GM23248 (cell line): ENCODE data around the gene SHC2. TPM values are rescaled to one million over a fixed set of nuclear protein-coding genes. Genes with fewer than 3 reads are reported as not detected.

ENCODE experiments used
- DNase-seq: peaks from one replicate; pipeline ENCODE4 v3.0.0-alpha.2; 2015
- H2AFZ ChIP-seq: fragments of 200-600 bp; sonication (generic); 2 replicates; pipeline ENCODE4 v1.6.1; 2016; ENCODE audit warnings: antibody characterized with exemption
- H3F3A ChIP-seq: fragments of 200-600 bp; sonication (generic); 2 replicates; pipeline ENCODE4 v1.6.1; 2016; ENCODE audit warnings: mild to moderate bottlenecking, antibody characterized with exemption, mixed run types; ENCODE audit not compliant: insufficient read depth
- H3K27ac ChIP-seq: fragments of 200-600 bp; sonication (generic); 2 replicates; pipeline ENCODE4 v1.5.1; 2016; ENCODE audit warnings: mild to moderate bottlenecking
- H3K27me3 ChIP-seq: fragments of 200-600 bp; sonication (generic); replicated peaks from 2 replicates; pipeline ENCODE4 v1.6.1; 2016; ENCODE audit warnings: mild to moderate bottlenecking; ENCODE audit not compliant: insufficient read depth
- H3K36me3 ChIP-seq: fragments of 200-600 bp; sonication (generic); 2 replicates; pipeline ENCODE4 v1.6.1; 2016; ENCODE audit warnings: low read depth, mild to moderate bottlenecking
- H3K4me1 ChIP-seq: fragments of 200-600 bp; sonication (generic); 2 replicates; pipeline ENCODE4 v1.6.1; 2016; ENCODE audit warnings: mild to moderate bottlenecking; ENCODE audit not compliant: insufficient read depth
- H3K4me2 ChIP-seq: fragments of 200-600 bp; sonication (generic); one replicate; pipeline ENCODE4 v1.6.1; 2016; ENCODE audit warnings: mild to moderate bottlenecking; ENCODE audit not compliant: unreplicated experiment
- H3K4me3 ChIP-seq: fragments of 200-600 bp; sonication (generic); 2 replicates; pipeline ENCODE4 v1.5.1; 2016; ENCODE audit warnings: mild to moderate bottlenecking
- H3K79me2 ChIP-seq: fragments of 200-600 bp; sonication (generic); 2 replicates; pipeline ENCODE4 v1.6.1; 2016; ENCODE audit warnings: mild to moderate bottlenecking; ENCODE audit not compliant: insufficient read depth
- H3K9ac ChIP-seq: fragments of 200-600 bp; sonication (generic); 2 replicates; pipeline ENCODE4 v1.6.1; 2016; ENCODE audit warnings: mild to moderate bottlenecking
- H3K9me2 ChIP-seq: fragments of 200-600 bp; sonication (generic); 2 replicates; pipeline ENCODE4 v1.6.1; 2016; ENCODE audit warnings: mixed run types, mild to moderate bottlenecking, moderate library complexity; ENCODE audit not compliant: insufficient read depth
- H3K9me3 ChIP-seq: fragments of 200-600 bp; sonication (generic); one replicate; pipeline ENCODE4 v1.6.1; 2017; ENCODE audit warnings: low read depth
- H4K20me1 ChIP-seq: fragments of 200-600 bp; sonication (generic); 2 replicates; pipeline ENCODE4 v1.6.0; 2016; ENCODE audit not compliant: insufficient read depth
- EZH2 ChIP-seq: fragments of 200-600 bp; sonication (generic); IDR thresholded peaks from 2 replicates; pipeline ENCODE4 v1.6.1; 2018; ENCODE audit warnings: antibody characterized with exemption, mild to moderate bottlenecking; ENCODE audit not compliant: insufficient read depth, poor library complexity, severe bottlenecking
- EZH2phosphoT487 ChIP-seq: fragments of 200-600 bp; sonication (generic); IDR thresholded peaks from 2 replicates; pipeline ENCODE4 v1.6.1; 2018; ENCODE audit warnings: antibody characterized with exemption, moderate library complexity, mild to moderate bottlenecking, low read depth; ENCODE audit not compliant: insufficient read depth
- WGBS, 2 experiments: methylation state at CpG; one replicate each; pipeline ENCODE4 v1.1.6; 2015 to 2017; ENCODE audit warnings: low lambda C conversion rate in 2 of 2, low coverage in 1 of 2; ENCODE audit errors: missing lambda C conversion rate in 2 of 2; 5-methylcytosine and 5-hydroxymethylcytosine counted together
- in situ Hi-C: fragments of 300-500 bp; cut with MboI; formaldehyde crosslinking; loops from 2 replicates; pipeline ENCODE4 v1.15.0; 2020
- polyA plus RNA-seq: library from polyadenylated mRNA; unstranded; fragments of >200 nt; fragmentation: Nextera tagmentation; extraction: Ambion mirVana; gene quantifications from 2 replicates; pipeline ENCODE4 v1.2.1, GENCODE V29; 2016
- total RNA-seq: library from RNA; depleted of rRNA; stranded (reverse); fragments of >200 nt; shearing (Covaris generic); gene quantifications from 2 replicates; pipeline ENCODE4 v1.2.3, GENCODE V29; 2014

The SHC2 gene
- total and polyA plus RNA-seq, 2 experiments from 2014 or later, result not detected

DNA sequence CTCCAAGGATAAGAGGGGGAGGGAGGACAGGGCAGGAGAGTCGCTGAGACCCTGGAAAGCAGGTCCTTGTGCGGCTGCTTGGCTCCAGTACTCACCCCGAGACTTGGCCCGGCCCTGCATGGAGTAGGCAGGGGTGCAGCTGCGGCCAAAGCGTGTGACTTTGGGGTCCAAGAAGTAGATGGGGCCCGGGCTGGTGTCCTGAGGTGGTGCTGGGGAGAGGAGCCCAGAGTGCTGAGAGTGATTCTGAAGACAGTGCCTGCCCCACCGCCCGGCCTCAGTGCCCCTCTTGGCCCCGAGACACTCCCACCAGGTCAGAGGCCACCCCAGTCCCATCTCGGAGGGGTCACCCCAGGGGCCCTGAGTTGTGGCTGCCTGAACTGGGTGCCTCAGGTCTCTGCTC is 6.7 kb upstream of the SHC2 start:
- Histone ChIP-seq H3K79me2 (no peaks in the 10 kb centered on the region), H3K9ac (no peak overlapping the region), H2AFZ (no peak overlapping the region), H4K20me1 (no peaks in the 10 kb centered on the region), H3K27ac (no peak overlapping the region), H3K9me2 (no peaks in the 10 kb centered on the region), H3K36me3 (no peaks in the 10 kb centered on the region), H3K4me3 (no peak overlapping the region), H3K4me1 (no peaks in the 10 kb centered on the region), H3K27me3 (peaks cover 3% of the 10 kb centered on the region; the same call in 1 of the 2 replicates), H3K4me2 (no peak overlapping the region), H3F3A (no peaks in the 10 kb centered on the region), H3K9me3 (no peaks in the 10 kb centered on the region)
- in situ Hi-C loops, result no loop called here
- DNase-seq, result no peak
- TF ChIP-seq EZH2 (no peak), EZH2phosphoT487 (no peak)
- 64% methylated on average over 11 of the region's 11 CpGs for WGBS, 2 experiments

DNA sequence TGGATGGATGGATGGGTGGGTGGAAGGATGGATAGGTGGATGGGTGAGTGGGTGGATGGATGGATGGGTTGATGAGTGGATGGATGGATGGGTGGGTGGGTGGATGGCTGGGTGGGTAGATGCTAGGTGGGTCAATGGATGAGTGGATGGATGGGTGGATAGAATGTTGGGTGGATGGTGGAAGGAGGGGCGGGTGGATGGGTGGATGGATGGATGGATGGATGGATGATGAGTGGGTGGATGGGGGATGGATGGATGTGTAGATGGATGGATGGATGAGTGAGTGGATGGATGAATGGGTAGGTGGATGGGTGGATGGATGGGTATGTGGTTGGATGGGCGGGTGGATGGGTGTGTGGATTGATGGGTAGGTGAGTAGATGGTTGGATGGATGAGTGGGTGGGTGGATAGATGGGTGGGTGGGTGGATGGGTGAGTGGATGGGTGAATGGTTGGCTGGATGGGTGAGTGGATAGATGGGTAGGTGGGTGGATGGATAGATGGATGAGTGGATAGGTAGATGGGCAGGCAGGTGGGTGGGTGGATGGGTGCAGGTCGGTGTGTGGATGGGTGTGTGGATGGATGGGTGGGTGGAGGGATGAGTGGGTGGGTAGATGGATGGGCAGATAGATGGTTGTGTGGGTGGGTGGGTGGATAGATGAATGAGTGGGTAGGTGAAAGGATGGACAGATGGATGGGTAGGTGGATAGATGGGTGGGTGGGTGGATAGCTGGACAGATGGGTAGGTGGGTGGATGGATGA is 4.4 kb upstream of the SHC2 start:
- in situ Hi-C loops, result no loop called here
- DNase-seq, result no peak
- no peaks in the 10 kb centered on the region for H3K79me2 ChIP-seq

GRCh38 chr19:464208-464545 is 3.3 kb upstream of the SHC2 start:
- no peak overlapping the region for H3K9ac ChIP-seq
- H3K4me1 ChIP-seq, result no peaks in the 10 kb centered on the region
- no peak overlapping the region for H3K27ac ChIP-seq
- DNase-seq, result no peak
- H3K79me2 ChIP-seq, result no peaks in the 10 kb centered on the region
- no peak overlapping the region for H2AFZ ChIP-seq
- H3K9me3 ChIP-seq, result no peaks in the 10 kb centered on the region
- H3F3A ChIP-seq, result no peaks in the 10 kb centered on the region
- no peak overlapping the region for H3K4me3 ChIP-seq
- TF ChIP-seq EZH2phosphoT487 (no peak), EZH2 (no peak)
- peaks cover 19% of the 10 kb centered on the region for H3K27me3 ChIP-seq
- no peaks in the 10 kb centered on the region for H3K9me2 ChIP-seq
- 64 to 72% methylated on average over 7 to 8 of the region's 9 CpGs for WGBS, 2 experiments
- H4K20me1 ChIP-seq, result no peaks in the 10 kb centered on the region
- no peak overlapping the region for H3K4me2 ChIP-seq
- no peaks in the 10 kb centered on the region for H3K36me3 ChIP-seq
- in situ Hi-C loops, result no loop called here

More for the DNA sequence above, 4.4 kb upstream of the SHC2 start:
- H3K9me3 ChIP-seq, result no peaks in the 10 kb centered on the region
- no peaks in the 10 kb centered on the region for H3K4me1 ChIP-seq
- H3K4me2 ChIP-seq, result no peak overlapping the region
- peaks cover 19% of the 10 kb centered on the region for H3K27me3 ChIP-seq
- no peak overlapping the region for H2AFZ ChIP-seq
- no peaks in the 10 kb centered on the region for H3K9me2 ChIP-seq
- TF ChIP-seq EZH2, result no peak
- no peak overlapping the region for H3K27ac ChIP-seq
- H3K36me3 ChIP-seq, result no peaks in the 10 kb centered on the region
- H4K20me1 ChIP-seq, result no peaks in the 10 kb centered on the region
- no peaks in the 10 kb centered on the region for H3F3A ChIP-seq
- WGBS, 2 experiments, result 60 to 91% methylated on average over 1 to 3 of the region's 3 CpGs
- no peak overlapping the region for H3K9ac ChIP-seq
- no peak overlapping the region for H3K4me3 ChIP-seq

- H3K9me2 ChIP-seq, result no peaks in the 10 kb centered on the region
- no peak overlapping the region for H3K4me3 ChIP-seq
- no peak for DNase-seq
- H3K79me2 ChIP-seq, result no peaks in the 10 kb centered on the region
- no peak for TF ChIP-seq EZH2
- TF ChIP-seq EZH2phosphoT487, result no peak
- H2AFZ ChIP-seq, result no peak overlapping the region
- no peaks in the 10 kb centered on the region for H3K36me3 ChIP-seq
- H3K4me1 ChIP-seq, result no peaks in the 10 kb centered on the region
- H3K9ac ChIP-seq, result no peak overlapping the region
- no peaks in the 10 kb centered on the region for H4K20me1 ChIP-seq
- WGBS, 2 experiments, result 72 to 73% methylated on average over 22 to 35 of the region's 35 CpGs
- H3K4me2 ChIP-seq, result no peak overlapping the region
- no peaks in the 10 kb centered on the region for H3F3A ChIP-seq
- peaks cover 19% of the 10 kb centered on the region for H3K27me3 ChIP-seq
- in situ Hi-C loops, result no loop called here
- H3K27ac ChIP-seq, result no peak overlapping the region
- no peaks in the 10 kb centered on the region for H3K9me3 ChIP-seq
Observed at GRCh38 chr19:463483-464207, 2.8 kb upstream of the SHC2 start.
